ENCODE measurements around the gene SKIDA1. TPM values are rescaled to one million over a fixed set of nuclear protein-coding genes. Genes with fewer than 3 reads are reported as not detected.

The SKIDA1 gene
- total and polyA plus RNA-seq, 3 experiments from 2014 or later, result 0.20 to 0.35 (median 0.24) TPM

DNA sequence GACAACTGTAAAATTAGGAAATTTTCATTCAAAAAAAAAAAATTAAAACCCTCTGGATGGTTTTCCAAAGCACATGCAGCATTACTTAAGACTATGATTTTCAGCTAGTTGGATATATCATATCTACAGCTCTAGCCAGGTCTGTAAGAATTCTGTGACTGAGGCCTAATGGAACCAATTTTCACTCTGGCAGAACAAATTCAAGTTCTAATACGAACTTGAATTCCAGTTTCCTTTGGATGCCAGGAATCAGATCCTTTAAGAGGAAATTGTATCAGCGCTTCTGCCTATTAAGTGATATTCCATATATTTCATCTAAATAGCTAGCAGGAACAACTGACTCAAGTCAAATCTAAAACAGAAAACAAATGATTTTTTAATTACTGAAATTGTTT, 34.8 kb downstream of the SKIDA1 start:
- Mint-ChIP-seq H3K27ac (no peak overlapping the region), H3K27me3 (peaks cover 24 to 70% of the 10 kb centered on the region in 2 donors), H3K9me3 (no peaks in the 10 kb centered on the region), H3K4me1 (peaks cover 10 to 18% (median 14%) of the 10 kb centered on the region in 3 donors), H3K36me3 (no peaks in the 10 kb centered on the region), H3K4me3 (no peak overlapping the region)
- H3K4me3 ChIP-seq (ENCODE audit: low read length), result no peak overlapping the region
- H3K36me3 ChIP-seq (ENCODE audit: insufficient read depth, low read length), result no peaks in the 10 kb centered on the region
- ChIA-PET POLR2A (no interaction called here), CTCF (no interaction called here)
- H3K4me1 ChIP-seq (ENCODE audit: insufficient read depth, low read length), result peaks cover 15% of the 10 kb centered on the region
- H3K27ac ChIP-seq (ENCODE audit: low read depth, low read length), result no peak overlapping the region
- H3K9me3 ChIP-seq (ENCODE audit: low read length), result no peaks in the 10 kb centered on the region
- peaks cover 20% of the 10 kb centered on the region for H3K27me3 ChIP-seq (ENCODE audit: insufficient read depth, low read length, poor library complexity, severe bottlenecking)
- DNase-seq, result no peak

DNA sequence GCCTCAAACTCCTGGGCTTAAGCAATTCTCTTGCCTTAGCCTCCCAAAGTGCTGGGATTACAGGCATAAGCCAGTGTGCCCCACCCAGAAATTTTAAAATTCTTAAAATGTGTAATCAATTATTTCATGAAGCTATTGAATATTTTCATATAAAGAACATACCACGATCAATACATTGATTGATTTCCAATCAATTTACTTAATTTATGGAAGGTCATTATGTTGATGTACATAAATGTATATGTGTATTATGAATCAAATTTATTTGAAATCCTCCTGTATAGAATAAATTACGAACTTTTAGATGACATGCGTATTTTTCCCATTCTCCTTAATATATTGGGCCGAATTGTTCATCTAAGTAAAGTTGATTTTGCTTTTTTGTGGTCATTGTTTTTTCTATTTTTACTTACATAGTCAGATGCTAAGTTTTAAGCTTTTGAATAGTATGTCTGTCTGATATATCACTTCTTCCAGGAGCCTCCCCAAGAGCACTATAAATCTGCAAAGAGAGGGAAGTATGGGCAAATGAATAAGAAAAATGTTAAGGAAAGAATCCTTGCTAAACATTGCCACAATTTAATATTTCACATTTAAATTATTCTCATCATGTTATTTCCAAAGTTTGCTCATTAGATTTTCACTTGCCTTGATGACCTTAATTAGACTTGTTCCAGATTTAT, 35.3 kb downstream of the SKIDA1 start:
- H3K27me3 Mint-ChIP-seq, result peaks cover 19 to 65% of the 10 kb centered on the region in 2 donors
- ChIA-PET POLR2A (no interaction called here), CTCF (no interaction called here)
- peaks cover 11% of the 10 kb centered on the region for H3K4me1 ChIP-seq (ENCODE audit: insufficient read depth, low read length)
- no peak overlapping the region for H3K27ac ChIP-seq (ENCODE audit: low read depth, low read length)
- DNase-seq, result no peak
- H3K9me3 Mint-ChIP-seq, result no peaks in the 10 kb centered on the region
- no peaks in the 10 kb centered on the region for H3K36me3 ChIP-seq (ENCODE audit: insufficient read depth, low read length)
- H3K4me3 Mint-ChIP-seq, result no peak overlapping the region
- H3K4me3 ChIP-seq (ENCODE audit: low read length), result no peak overlapping the region
- H3K4me1 Mint-ChIP-seq, result peaks cover 5 to 13% (median 10%) of the 10 kb centered on the region in 3 donors
- peaks cover 17% of the 10 kb centered on the region for H3K27me3 ChIP-seq (ENCODE audit: insufficient read depth, low read length, poor library complexity, severe bottlenecking)
- no peaks in the 10 kb centered on the region for H3K9me3 ChIP-seq (ENCODE audit: low read length)
- H3K36me3 Mint-ChIP-seq, result no peaks in the 10 kb centered on the region
- H3K27ac Mint-ChIP-seq, result no peak overlapping the region

DNA sequence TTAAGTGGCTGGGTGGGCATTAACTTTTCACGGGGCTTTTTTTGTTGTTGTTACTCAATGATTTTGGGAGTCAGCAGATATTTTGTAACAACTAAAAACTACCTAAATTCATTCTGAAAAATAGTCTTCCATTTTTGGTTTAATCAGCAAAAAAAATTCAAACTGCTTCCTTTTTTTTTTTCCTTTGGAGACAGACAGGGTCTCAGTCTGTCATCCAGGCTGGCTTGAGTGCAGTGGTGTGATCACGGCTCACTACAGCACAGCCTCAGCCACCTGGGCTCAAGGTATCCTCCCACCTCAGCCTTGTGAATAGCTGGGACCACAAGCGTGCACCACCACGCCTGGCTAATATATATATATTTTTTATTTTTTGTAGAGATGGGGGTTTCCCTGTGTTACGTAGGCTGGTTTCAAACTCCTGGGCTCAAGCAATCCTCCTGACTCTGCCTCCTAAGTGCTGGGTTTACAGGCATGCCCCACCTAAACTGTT, 36.5 kb downstream of the SKIDA1 start:
- Mint-ChIP-seq H3K9me3 (no peaks in the 10 kb centered on the region), H3K4me3 (no peak overlapping the region), H3K27me3 (peaks cover 13 to 63% of the 10 kb centered on the region in 2 donors), H3K36me3 (no peaks in the 10 kb centered on the region), H3K4me1 (peaks cover under 1 to 4% (median 1%) of the 10 kb centered on the region in 3 donors), H3K27ac (no peak overlapping the region)
- Histone ChIP-seq H3K36me3 (ENCODE audit: insufficient read depth, low read length) (no peaks in the 10 kb centered on the region), H3K9me3 (ENCODE audit: low read length) (no peaks in the 10 kb centered on the region), H3K4me3 (ENCODE audit: low read length) (no peak overlapping the region), H3K27me3 (ENCODE audit: insufficient read depth, low read length, poor library complexity, severe bottlenecking) (peaks cover 5% of the 10 kb centered on the region), H3K27ac (ENCODE audit: low read depth, low read length) (no peak overlapping the region), H3K4me1 (ENCODE audit: insufficient read depth, low read length) (peaks cover under 1% of the 10 kb centered on the region)
- ChIA-PET CTCF (no interaction called here), POLR2A (no interaction called here)
- no peak for DNase-seq

DNA sequence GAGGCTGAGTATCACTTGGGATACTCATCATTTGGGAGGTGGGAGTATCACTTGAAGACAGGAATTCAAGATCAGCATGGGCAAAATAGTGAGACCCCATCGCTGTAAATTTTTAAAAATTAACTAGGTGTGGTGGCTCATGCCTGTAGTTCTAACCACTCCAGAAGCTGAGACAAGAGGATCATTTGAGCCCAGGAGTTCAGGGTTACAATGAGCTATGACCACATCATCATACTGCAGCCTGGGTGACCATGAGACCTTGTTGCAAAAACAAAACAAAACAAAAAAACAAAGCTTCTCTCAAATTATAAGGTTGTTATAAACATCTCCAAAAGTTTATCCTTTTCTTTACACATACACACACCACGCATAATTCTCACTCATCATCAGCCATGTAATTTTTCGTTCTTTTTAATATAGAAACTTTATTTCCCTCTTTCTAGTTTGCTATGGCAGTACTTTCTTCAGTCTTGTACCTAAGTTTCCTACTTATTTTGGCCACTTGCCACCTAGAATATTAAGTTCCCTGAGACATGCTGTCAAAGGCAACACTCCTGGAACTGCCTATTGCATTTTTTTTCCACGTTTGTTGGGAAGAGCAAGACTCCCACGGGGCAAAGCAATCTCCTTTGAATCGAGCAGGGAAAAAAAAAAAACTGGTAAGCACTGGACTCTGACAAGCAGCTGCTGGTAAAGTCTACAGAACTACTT, 37.1 kb downstream of the SKIDA1 start:
- Histone ChIP-seq H3K9me3 (ENCODE audit: low read length) (no peaks in the 10 kb centered on the region), H3K27me3 (ENCODE audit: insufficient read depth, low read length, poor library complexity, severe bottlenecking) (no peaks in the 10 kb centered on the region), H3K4me1 (ENCODE audit: insufficient read depth, low read length) (no peaks in the 10 kb centered on the region), H3K36me3 (ENCODE audit: insufficient read depth, low read length) (no peaks in the 10 kb centered on the region), H3K4me3 (ENCODE audit: low read length) (no peak overlapping the region), H3K27ac (ENCODE audit: low read depth, low read length) (no peak overlapping the region)
- POLR2A ChIA-PET, result no interaction called here
- peaks cover 7 to 57% of the 10 kb centered on the region in 2 donors for H3K27me3 Mint-ChIP-seq
- no peaks in the 10 kb centered on the region for H3K36me3 Mint-ChIP-seq
- H3K9me3 Mint-ChIP-seq, result no peaks in the 10 kb centered on the region
- CTCF ChIA-PET, result no interaction called here
- no peak overlapping the region for H3K27ac Mint-ChIP-seq
- DNase-seq, result no peak
- H3K4me3 Mint-ChIP-seq, result no peak overlapping the region
- no peaks in the 10 kb centered on the region for H3K4me1 Mint-ChIP-seq

DNA sequence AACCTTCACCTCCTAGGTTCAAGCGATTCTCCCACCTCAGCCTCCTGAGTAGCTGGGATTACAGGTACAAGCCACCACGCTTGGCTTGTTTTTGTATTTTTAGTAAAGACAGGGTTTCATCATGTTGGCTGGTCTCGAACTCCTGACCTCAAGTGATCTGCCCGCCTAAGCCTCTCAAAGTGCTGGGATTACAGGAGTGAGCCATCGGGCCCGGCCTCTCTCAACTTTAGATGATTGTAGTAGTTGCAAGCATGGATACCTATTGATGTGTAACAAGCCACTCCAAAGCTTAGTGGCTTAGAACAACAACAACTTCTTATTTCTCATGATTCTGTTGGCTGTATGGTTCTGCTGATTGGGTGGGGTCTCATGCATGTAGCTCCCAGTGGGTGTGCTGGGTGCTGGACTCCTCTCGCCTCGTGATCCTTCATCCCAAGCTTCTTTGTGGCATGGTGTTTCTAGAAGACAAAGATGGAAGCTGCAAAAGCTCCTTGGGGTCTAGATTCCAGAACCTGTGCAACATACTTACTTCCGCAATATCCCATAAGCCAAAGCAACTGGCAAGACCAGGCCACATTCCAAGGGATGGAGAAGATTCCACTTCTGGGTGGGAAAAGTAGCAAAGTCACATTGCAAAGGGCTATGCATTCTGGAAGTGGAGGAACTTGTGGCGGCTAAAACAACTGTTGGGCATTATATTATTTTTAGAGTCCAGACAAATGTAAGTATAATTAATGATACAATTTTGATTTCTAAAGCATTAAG, 37.9 kb downstream of the SKIDA1 start:
- no peak for DNase-seq
- no peaks in the 10 kb centered on the region for H3K4me1 ChIP-seq (ENCODE audit: insufficient read depth, low read length)
- H3K9me3 ChIP-seq (ENCODE audit: low read length), result no peaks in the 10 kb centered on the region
- ChIA-PET POLR2A (no interaction called here), CTCF (no interaction called here)
- Mint-ChIP-seq H3K4me1 (no peaks in the 10 kb centered on the region), H3K27me3 (peaks cover 9 to 54% of the 10 kb centered on the region in 2 donors), H3K9me3 (no peaks in the 10 kb centered on the region), H3K36me3 (no peaks in the 10 kb centered on the region), H3K27ac (no peak overlapping the region), H3K4me3 (no peak overlapping the region)
- H3K36me3 ChIP-seq (ENCODE audit: insufficient read depth, low read length), result no peaks in the 10 kb centered on the region
- H3K4me3 ChIP-seq (ENCODE audit: low read length), result no peak overlapping the region
- no peak overlapping the region for H3K27ac ChIP-seq (ENCODE audit: low read depth, low read length)
- H3K27me3 ChIP-seq (ENCODE audit: insufficient read depth, low read length, poor library complexity, severe bottlenecking), result no peaks in the 10 kb centered on the region

DNA sequence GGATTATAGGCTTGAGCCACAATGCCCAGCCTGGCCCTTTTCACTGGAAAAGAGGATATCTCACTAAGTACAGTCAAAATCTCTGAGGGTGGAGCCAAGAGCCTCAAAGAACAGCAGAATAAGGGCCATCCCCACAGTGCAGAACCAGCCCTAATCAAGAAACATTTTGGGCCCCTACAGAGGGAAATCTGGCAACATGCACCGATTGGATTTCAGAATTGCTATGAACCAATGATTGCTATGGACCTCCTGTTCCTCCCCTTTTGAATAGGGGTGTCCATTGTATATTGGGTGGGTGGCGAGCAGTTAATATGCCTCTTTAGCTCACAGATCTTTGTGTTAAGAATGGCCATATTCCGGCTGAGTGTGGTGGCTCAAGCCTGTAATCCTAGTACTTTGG, 42.7 kb downstream of the SKIDA1 start:
- H3K27ac ChIP-seq (ENCODE audit: low read depth, low read length), result no peak overlapping the region
- H3K36me3 ChIP-seq (ENCODE audit: insufficient read depth, low read length), result no peaks in the 10 kb centered on the region
- peaks cover 2% of the 10 kb centered on the region for H3K27me3 ChIP-seq (ENCODE audit: insufficient read depth, low read length, poor library complexity, severe bottlenecking)
- H3K9me3 ChIP-seq (ENCODE audit: low read length), result no peaks in the 10 kb centered on the region
- no peak overlapping the region for H3K27ac Mint-ChIP-seq
- POLR2A ChIA-PET, result no interaction called here
- H3K4me3 ChIP-seq (ENCODE audit: low read length), result no peak overlapping the region
- H3K9me3 Mint-ChIP-seq, result peaks cover 0 to 1% (median 0%) of the 10 kb centered on the region in 5 donors
- CTCF ChIA-PET, result no interaction called here
- no peaks in the 10 kb centered on the region for H3K4me1 ChIP-seq (ENCODE audit: insufficient read depth, low read length)
- H3K27me3 Mint-ChIP-seq, result peaks cover 11 to 26% of the 10 kb centered on the region in 2 donors
- no peak for DNase-seq
- H3K36me3 Mint-ChIP-seq, result no peaks in the 10 kb centered on the region
- no peaks in the 10 kb centered on the region for H3K4me1 Mint-ChIP-seq
- no peak overlapping the region for H3K4me3 Mint-ChIP-seq

DNA sequence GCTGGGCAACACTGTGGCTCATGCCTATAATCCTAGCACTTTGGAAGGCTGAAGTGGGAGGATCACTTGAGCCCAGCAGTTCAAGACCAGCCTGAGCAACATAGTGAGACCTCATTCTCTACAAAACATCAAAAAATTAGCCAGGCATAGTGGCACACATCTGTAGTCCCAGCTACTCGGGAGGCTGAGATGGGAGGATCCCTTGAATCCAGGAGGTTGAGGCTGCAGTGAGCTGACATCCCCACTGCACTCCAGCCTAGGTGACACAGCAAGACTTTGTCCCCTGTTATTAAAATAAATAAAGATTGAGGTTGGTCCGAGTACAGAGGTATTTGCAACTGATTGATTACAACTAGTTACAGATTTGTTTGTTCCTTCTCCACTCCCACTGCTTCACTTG, 44.1 kb downstream of the SKIDA1 start:
- Mint-ChIP-seq H3K27me3 (peaks cover 10 to 18% of the 10 kb centered on the region in 2 donors), H3K4me3 (no peak overlapping the region), H3K9me3 (peaks cover 0 to 1% (median 0%) of the 10 kb centered on the region in 5 donors), H3K36me3 (no peaks in the 10 kb centered on the region), H3K27ac (no peak overlapping the region), H3K4me1 (no peaks in the 10 kb centered on the region)
- Histone ChIP-seq H3K27ac (ENCODE audit: low read depth, low read length) (no peak overlapping the region), H3K4me3 (ENCODE audit: low read length) (no peak overlapping the region), H3K27me3 (ENCODE audit: insufficient read depth, low read length, poor library complexity, severe bottlenecking) (peaks cover 2% of the 10 kb centered on the region), H3K4me1 (ENCODE audit: insufficient read depth, low read length) (no peaks in the 10 kb centered on the region), H3K9me3 (ENCODE audit: low read length) (no peaks in the 10 kb centered on the region), H3K36me3 (ENCODE audit: insufficient read depth, low read length) (no peaks in the 10 kb centered on the region)
- CTCF ChIA-PET, result no interaction called here
- DNase-seq, result no peak
- POLR2A ChIA-PET, result no interaction called here
